Fibroblast of skin of left biceps (primary cell): Measurements from ENCODE around the gene APLNR.
"Not testable (repeated sequence)": the region's sequence is repeated elsewhere in the genome, so short reads cannot be mapped to it uniquely, and the experiment has no call there.

ENCODE experiments used
- DNase-seq, 2 experiments: peaks; one replicate each; pipeline ENCODE4 v3.0.0-alpha.2; 2013; ENCODE audit warnings: low read depth in 2 of 2

APLNR gene

GRCh38 chr11:57237204-57237681 is at the start of gene APLNR:
Gene APLNR (minus strand): TSS chr11:57237250. CDS start chr11:57237004, 246 bp downstream.
- DNase-seq = no peak

- no peak for DNase-seq
Measured at GRCh38 chr11:57283231-57283990, 46.4 kb upstream of the APLNR start.

- DNase-seq = not testable (repeated sequence)
Measured at GRCh38 chr11:57281546-57281945, 44.5 kb upstream of the APLNR start.

DNA sequence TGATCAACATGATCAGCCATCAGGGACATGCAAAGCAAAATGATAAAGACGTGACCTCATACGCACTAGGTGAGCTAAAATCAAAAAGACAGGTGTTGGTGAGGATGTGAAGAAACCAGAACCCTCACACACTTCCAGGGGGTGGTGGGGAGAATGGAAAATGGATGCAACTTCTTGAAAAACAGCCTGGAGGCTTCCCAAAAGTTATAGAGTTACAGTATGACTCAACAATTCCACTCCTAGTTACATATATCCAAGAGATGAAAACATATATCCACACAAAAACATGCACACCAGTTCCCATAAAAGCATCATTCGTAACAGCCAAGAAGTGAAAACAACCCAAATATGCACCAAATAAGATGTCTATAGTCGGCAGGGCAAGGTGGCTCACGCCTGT is 42.1 kb upstream of the APLNR start:
- peak; percentile 56 to 66 for DNase-seq

- DNase-seq = no peak
Measured at GRCh38 chr11:57278721-57279095, 41.7 kb upstream of the APLNR start.

DNA sequence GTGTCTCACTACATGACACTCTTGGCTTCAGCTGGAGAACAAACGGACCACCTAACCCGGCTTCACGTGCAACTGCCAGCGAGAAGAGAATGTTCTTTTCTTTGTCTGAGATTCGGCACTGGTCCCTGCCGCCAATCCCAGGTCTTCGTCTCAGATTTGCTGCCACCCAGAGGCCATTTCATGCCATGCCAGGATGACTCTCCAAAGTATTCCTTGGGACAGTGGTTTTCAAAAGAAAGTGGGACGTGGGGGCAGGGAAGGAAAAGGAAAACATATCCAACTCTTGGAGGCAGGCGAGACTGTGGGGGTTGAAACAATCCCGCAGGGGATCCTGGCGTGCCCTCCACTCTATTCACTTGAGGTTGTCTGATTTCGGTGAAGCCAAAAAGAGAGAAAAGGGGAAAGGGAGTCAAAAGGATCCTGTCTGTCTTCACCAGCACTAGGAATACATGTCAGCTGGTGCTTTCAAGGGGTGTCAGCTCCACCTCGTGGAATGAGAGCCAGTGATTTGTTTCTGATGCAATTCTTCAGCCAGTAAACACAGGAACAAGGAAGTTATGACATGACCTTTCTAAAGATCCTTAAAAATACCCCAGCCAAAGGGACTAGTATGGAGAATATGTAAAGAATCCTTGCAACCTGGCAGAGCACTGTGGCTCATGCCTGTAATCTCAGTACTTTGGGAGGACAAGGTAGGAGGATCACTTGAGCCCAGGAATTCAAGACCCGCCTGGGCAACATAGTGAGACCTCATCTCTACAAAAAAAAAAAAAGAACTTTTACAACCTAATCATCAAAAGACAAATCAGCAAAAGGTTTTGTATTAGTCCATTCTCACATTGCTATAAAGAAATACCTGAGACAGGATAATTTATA is 41.0 kb upstream of the APLNR start:
- DNase-seq = peak; percentile 71 to 76

DNA sequence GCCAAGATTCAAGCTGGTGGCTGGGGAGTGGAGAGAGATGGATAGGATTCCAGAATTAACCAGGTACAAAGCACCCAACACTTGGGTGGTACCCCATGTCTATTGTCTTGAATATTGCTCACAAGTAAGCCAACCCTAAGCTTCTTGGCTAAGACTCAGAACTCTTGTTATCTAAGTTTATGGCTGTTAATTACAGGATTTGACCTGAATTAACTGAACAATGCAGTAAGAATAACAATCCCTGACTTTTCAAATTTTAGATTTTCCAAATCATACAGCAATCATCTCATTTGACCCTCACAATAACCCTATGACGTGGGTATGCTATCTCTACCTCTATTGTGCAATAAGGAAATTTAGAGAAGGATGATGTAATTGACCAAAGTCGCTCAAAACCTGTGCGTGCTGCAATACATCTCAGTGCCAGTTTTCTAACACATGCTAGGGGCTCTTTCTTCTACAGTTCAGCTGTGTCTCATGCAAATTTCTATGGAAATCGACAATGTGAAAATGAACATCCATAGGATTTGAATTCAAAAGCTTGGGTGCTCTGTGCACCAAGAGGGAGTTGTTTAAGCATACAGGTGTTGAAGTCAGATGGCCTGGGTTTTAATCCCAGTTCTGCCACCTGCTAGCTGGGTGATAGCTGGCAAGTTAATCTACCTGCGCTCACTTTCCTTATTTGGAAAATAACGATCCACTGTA is 40.1 kb upstream of the APLNR start:
- no peak for DNase-seq

- DNase-seq = no peak
Measured at GRCh38 chr11:57276169-57276970, 39.3 kb upstream of the APLNR start.

DNA sequence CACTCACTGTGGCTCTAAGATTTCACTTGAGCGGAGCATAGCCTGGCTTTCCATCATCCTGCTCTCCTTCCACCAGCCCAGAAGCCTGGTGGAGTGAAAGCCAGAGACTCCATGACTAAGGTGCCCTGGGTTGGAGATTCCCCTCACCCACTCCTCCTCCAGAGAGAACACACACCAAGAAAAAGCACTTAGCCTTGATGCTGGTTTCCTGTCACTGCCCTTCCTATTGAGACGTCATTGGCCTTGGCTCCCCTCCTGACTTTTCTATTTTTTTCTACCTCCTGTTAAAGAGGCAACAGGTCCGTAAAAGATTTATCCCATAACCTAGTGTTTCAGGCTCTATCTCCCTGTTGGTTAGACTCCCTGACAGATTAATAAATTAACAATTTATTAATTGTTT is 38.5 kb upstream of the APLNR start:
- DNase-seq = no peak

DNA sequence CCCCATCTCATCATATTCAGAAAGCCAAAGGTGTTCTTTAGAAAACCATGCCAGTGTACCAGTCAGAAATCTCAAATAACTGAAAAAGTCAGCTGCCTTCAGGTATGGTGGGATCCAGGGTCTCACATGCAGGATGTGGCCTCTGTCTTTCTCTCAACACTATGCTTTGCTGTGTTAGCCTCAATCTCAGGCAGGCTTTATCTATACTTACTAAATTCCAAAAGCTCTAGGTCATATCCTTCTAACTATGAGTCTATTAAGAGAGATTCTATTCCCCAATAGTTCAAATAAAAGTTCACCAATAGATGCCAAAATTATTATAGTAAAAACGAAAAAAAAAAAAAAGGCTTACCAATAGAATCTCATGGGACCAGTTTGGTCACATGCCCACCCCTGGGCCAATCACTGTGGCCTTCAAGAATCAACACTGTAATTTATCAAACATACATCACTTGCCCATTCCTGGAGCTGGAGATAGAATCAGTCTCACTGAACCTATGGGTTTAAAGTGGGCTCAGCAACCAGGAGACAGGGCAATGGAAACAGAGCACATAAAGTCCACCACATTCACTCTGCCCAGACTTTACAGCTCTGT is 38.0 kb upstream of the APLNR start:
- no peak for DNase-seq

DNA sequence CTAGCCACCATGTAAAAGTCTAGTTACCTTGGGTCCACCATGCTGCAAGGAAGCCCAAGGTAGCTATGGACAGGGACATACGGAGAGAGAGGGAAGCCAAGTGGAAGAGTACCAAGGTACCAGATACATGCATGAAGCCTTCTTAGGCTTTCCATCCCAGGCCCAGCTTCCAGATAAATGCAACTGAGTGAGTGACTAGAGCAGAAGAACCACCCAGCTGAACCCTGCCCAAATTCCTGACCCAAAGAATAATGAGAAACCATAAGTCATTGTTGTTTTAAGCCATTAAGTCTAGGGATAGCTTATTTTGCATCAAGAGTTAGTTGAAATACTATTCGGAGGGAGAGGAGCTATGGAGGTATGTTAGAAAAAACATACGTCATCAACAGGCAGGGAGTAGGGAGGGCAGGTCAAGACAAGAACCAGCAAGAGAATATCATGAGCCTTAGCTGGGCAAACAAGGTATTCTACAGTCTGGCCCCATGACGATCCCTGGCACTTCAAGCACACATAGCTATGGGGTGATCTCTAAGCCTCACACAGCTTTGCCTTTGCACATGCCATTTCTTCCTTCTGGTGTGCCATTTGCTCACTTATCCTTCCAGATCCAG is 36.5 kb upstream of the APLNR start:
- DNase-seq = no peak

DNA sequence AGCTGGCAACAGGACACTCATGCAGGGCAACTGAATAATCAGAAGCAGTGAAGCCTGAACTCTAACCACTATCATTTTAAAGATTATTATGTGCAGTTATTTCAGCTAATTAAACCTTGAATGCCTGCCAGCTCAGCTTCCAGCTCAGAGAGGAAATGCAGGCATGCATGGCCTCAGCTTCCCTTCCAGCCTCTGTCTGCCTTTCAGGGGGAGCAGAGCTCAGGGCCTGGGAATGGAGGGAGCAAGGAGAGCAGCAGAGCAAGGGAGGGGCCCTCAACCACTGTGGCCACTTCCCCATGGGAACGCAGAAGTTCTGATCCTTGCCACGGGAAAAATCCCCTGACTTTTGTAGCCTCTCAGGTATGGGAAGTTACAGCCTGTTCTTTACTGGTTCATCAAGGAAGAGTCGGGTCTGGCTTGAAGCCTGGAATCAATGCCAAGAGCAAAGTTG is 32.5 kb upstream of the APLNR start:
- DNase-seq = no peak

DNA sequence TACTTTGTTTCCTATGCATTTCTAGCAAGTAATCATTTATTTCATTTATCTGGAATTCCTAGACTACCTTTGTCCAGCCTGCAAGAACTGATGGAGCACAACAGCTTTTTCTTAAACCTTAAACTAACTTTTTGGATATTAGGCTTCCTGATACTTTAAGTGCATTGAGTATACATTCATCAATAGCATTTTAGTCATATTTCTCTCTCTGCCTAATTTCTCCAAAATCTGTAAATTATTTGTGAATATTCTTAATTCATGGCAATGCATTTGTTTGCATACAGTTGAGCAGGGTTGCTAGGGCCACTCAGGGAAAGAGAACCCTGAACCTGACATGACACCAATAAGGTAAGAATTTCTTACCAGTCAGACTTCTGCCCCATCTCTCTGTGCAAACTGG is 29.1 kb upstream of the APLNR start:
- DNase-seq = no peak

- DNase-seq = no peak
Measured at GRCh38 chr11:57263351-57263750, 26.3 kb upstream of the APLNR start.

DNA sequence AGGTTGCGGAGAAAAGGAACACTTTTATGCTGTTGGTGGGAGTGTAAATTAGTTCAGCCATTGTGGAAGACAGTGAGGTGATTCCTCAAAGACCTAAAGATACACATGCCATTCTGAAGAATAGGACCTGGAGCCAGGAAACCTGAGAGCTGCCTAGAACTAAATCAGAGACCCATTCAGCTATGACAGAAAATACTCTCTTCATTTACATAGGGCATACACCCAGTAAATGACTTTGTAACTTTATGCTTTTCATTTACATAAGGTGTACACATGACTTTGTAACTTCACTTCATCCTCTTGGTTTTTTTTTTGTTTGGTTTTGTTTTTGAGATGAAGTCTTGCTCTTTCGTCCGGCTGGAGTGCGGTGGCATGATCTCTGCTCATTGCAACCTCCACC is 25.1 kb upstream of the APLNR start:
- no peak for DNase-seq

GRCh38 chr11:57260937-57261783 is 24.1 kb upstream of the APLNR start:
- no peak for DNase-seq

- DNase-seq = no peak
Measured at GRCh38 chr11:57256119-57256518, 19.1 kb upstream of the APLNR start.

- no peak for DNase-seq
Measured at GRCh38 chr11:57255618-57256017, 18.6 kb upstream of the APLNR start.

DNA sequence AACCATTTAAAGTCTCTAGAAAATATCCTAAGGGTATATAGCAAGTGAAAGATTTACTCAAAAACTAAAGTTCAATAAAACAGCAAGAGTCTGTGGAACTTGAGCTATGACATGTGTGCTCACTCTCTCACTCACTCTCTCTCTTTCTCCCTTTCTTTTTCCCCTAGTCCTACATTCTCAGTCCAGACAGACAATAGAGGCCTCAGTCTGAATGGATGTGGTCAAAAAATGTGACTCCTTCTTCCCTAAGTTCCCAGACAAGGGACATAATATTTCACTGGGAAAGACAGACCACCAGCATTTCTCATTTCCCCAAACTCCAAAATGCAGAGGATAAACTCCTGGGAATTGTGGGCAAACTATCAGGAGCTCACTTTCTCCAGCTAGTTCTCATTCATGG is 17.6 kb upstream of the APLNR start:
- DNase-seq = no peak
